HCT116 (cell line): ENCODE measurements around the gene PRKAR1A. TPM values are rescaled to one million over a fixed set of nuclear protein-coding genes. Genes with fewer than 3 reads are reported as not detected.

Source experiments
- ATAC-seq: fragments of 200-7000 bp; cut with Tn5 transposase; 2 replicates; pipeline ENCODE4 v1.9.1; 2020; ENCODE audit warnings: mild to moderate bottlenecking, moderate library complexity
- BruUV-seq: library from RNA; stranded (reverse); fragments of 400-500 nt; replicated peaks from 2 replicates; lab custom pipeline; 2021; lab: Mats Ljungman, UMichigan
- CTCF ChIA-PET: fragments of 300-600 bp; sonication (Branson Sonifier 250); formaldehyde crosslinking; loops from one replicate; lab custom pipeline; 2021; ENCODE audit warnings: antibody characterized with exemption; lab: Charles Lee
- POLR2A ChIA-PET: fragments of 300-600, 350-600 bp; sonication (Branson Sonifier 250); formaldehyde crosslinking; loops from one replicate; lab custom pipeline; 2021; ENCODE audit warnings: antibody characterized with exemption; lab: Charles Lee
- RAD21 ChIA-PET, 2 experiments: fragments of 300-600 bp; sonication (Branson Sonifier 250); formaldehyde crosslinking; loops; one replicate each; lab custom pipeline; 2023; ENCODE audit warnings: low total read pairs in 2 of 2; ENCODE audit not compliant: uncharacterized antibody in 2 of 2, unreplicated experiment in 2 of 2, low non-redundant PET in 1 of 2; lab: Charles Lee
- DNase-seq: peaks from one replicate; pipeline ENCODE4 v3.0.0-alpha.2; 2010; ENCODE audit warnings: low read depth, low spot score
- H2AFZ ChIP-seq: fragments of 200-600 bp; shearing (Covaris generic), sonication (generic); 2 replicates; pipeline ENCODE4 v1.6.1; 2017; ENCODE audit warnings: low read depth, mixed run types, mixed read lengths, antibody characterized with exemption, low read length; ENCODE audit not compliant: poor library complexity, severe bottlenecking
- H3K27ac ChIP-seq: 2 replicates; pipeline ENCODE4 v1.5.1; 2012; ENCODE audit warnings: low read depth, low read length
- H3K27me3 ChIP-seq: fragments of 200-600 bp; sonication (generic); 2 replicates; pipeline ENCODE4 v1.6.1; 2016; ENCODE audit warnings: mixed run types, low read length, mixed read lengths; ENCODE audit not compliant: insufficient read depth
- H3K36me3 ChIP-seq, 2 experiments: fragments of 200-500 bp in 1 of 2; fragments of 200-600 bp in 1 of 2; sonication (Bioruptor generic) in 1 of 2; sonication (generic) in 1 of 2; 2 replicates each; pipeline versions ENCODE4 v1.5.1 to v1.6.1; 2014 to 2016; ENCODE audit warnings: low read length in 2 of 2, inconsistent platforms in 1 of 2, mixed read lengths in 1 of 2, mixed run types in 1 of 2; ENCODE audit not compliant: insufficient read depth in 2 of 2, control insufficient read depth in 1 of 2
- H3K4me1 ChIP-seq, 2 experiments: fragments of 200-600 bp in 1 of 2; sonication (generic) in 1 of 2; 2 replicates each; pipeline versions ENCODE4 v1.5.1 to v1.6.1; 2012 to 2017; ENCODE audit warnings: low read length in 2 of 2, inconsistent platforms in 1 of 2, mild to moderate bottlenecking in 1 of 2, mixed read lengths in 1 of 2, mixed run types in 1 of 2, moderate library complexity in 1 of 2; ENCODE audit not compliant: insufficient read depth in 2 of 2, control insufficient read depth in 1 of 2
- H3K4me2 ChIP-seq: fragments of 200-600 bp; sonication (generic); 2 replicates; pipeline ENCODE4 v1.6.1; 2017; ENCODE audit warnings: mixed run types, low read length, mixed read lengths
- H3K4me3 ChIP-seq, 2 experiments: fragments of 200-600 bp in 1 of 2; sonication (generic) in 1 of 2; replicated peaks in 1 of 2; 2 replicates each; pipeline ENCODE4 v1.5.1; 2011 to 2016; ENCODE audit warnings: low read length in 2 of 2, control low read depth in 1 of 2, low read depth in 1 of 2, mild to moderate bottlenecking in 1 of 2, mixed read lengths in 1 of 2, mixed run types in 1 of 2
- H3K79me2 ChIP-seq: fragments of 200-600 bp; sonication (generic); 2 replicates; pipeline ENCODE4 v1.6.1; 2017; ENCODE audit warnings: mild to moderate bottlenecking, mixed run types, low read length, moderate library complexity, mixed read lengths; ENCODE audit not compliant: insufficient read depth
- H3K9ac ChIP-seq: fragments of 200-600 bp; sonication (generic); 2 replicates; pipeline ENCODE4 v1.6.1; 2016; ENCODE audit warnings: low read length, mixed read lengths
- H3K9me2 ChIP-seq: fragments of 200-600 bp; sonication (generic), shearing (Covaris generic); 2 replicates; pipeline ENCODE4 v1.6.1; 2017; ENCODE audit warnings: mixed run types, mild to moderate bottlenecking, moderate library complexity; ENCODE audit not compliant: insufficient read depth
- H3K9me3 ChIP-seq, 2 experiments: fragments of 200-500 bp in 1 of 2; fragments of 200-600 bp in 1 of 2; sonication (Bioruptor generic) in 1 of 2; sonication (generic) in 1 of 2; 2 replicates each; pipeline ENCODE4 v1.6.1; 2014 to 2017; ENCODE audit warnings: low read length in 2 of 2, mixed read lengths in 2 of 2, inconsistent platforms in 1 of 2, low read depth in 1 of 2, mild to moderate bottlenecking in 1 of 2, mixed run types in 1 of 2, moderate library complexity in 1 of 2; ENCODE audit not compliant: control insufficient read depth in 1 of 2, insufficient read depth in 1 of 2
- H4K20me1 ChIP-seq: fragments of 200-600 bp; sonication (generic), shearing (Covaris generic); 2 replicates; pipeline ENCODE4 v1.6.1; 2017; ENCODE audit warnings: mixed run types, mild to moderate bottlenecking, moderate library complexity; ENCODE audit not compliant: insufficient read depth
- EZH2phosphoT487 ChIP-seq: fragments of 200-600 bp; IDR thresholded peaks from 2 replicates; pipeline ENCODE4 v1.6.1; 2018; ENCODE audit warnings: antibody characterized with exemption, borderline replicate concordance
- JUND ChIP-seq: IDR thresholded peaks from 2 replicates; pipeline ENCODE4 v1.6.1; 2012
- REST ChIP-seq: IDR thresholded peaks from 2 replicates; pipeline ENCODE4 v1.6.1; 2012; ENCODE audit warnings: low read depth
- ZBTB33 ChIP-seq: IDR thresholded peaks from 2 replicates; pipeline ENCODE4 v1.6.1; 2011; ENCODE audit warnings: mild to moderate bottlenecking, low read length, moderate library complexity; ENCODE audit not compliant: insufficient replicate concordance; ENCODE audit errors: extremely low read depth
- intact Hi-C: fragments of 100-400 bp; cut with micrococcal nuclease; formaldehyde crosslinking; loops from 2 replicates; pipeline ENCODE4 v1.10.0; 2022
- total RNA-seq: library from RNA; stranded (reverse); gene quantifications from one replicate; pipeline ENCODE4 v1.2.1, GENCODE V29; 2021; ENCODE audit not compliant: unreplicated experiment

The PRKAR1A gene
- total RNA-seq, 1 experiment from 2014 or later = 295 TPM

GRCh38 chr17:68566442-68566738 is 54.2 kb downstream of the PRKAR1A start:
- no TSS peak for BruUV-seq
- ATAC-seq (no peak), DNase-seq (no peak)
- TF ChIP-seq JUND = no peak
- no peak for TF ChIP-seq REST
- no peak for TF ChIP-seq ZBTB33
- no peak for TF ChIP-seq EZH2phosphoT487
- H3K4me3 ChIP-seq = no peak overlapping the region
- no peak overlapping the region for H2AFZ ChIP-seq
- H3K9me3 ChIP-seq = no peaks in the 10 kb centered on the region
- POLR2A ChIA-PET = no interaction called here
- no peaks in the 10 kb centered on the region for H3K79me2 ChIP-seq
- H3K4me2 ChIP-seq = no peak overlapping the region
- H3K27ac ChIP-seq = no peak overlapping the region
- H3K36me3 ChIP-seq = no peaks in the 10 kb centered on the region
- no peaks in the 10 kb centered on the region for H3K27me3 ChIP-seq
- H4K20me1 ChIP-seq = no peaks in the 10 kb centered on the region
- no peaks in the 10 kb centered on the region for H3K9me2 ChIP-seq
- no peaks in the 10 kb centered on the region for H3K4me1 ChIP-seq
- intact Hi-C loops = no loop called here
- no peak overlapping the region for H3K9ac ChIP-seq
- RAD21 ChIA-PET = no interaction called here
- CTCF ChIA-PET = no interaction called here
